GM19351 (cell line): ENCODE data around the gene PER3.

Experiments
- ATAC-seq: cut with Tn5 transposase; IDR thresholded peaks from one replicate; pipeline ENCODE4 v1.9.1; 2021; ENCODE audit warnings: mild to moderate bottlenecking, moderate library complexity; ENCODE audit not compliant: unreplicated experiment

Gene PER3

DNA sequence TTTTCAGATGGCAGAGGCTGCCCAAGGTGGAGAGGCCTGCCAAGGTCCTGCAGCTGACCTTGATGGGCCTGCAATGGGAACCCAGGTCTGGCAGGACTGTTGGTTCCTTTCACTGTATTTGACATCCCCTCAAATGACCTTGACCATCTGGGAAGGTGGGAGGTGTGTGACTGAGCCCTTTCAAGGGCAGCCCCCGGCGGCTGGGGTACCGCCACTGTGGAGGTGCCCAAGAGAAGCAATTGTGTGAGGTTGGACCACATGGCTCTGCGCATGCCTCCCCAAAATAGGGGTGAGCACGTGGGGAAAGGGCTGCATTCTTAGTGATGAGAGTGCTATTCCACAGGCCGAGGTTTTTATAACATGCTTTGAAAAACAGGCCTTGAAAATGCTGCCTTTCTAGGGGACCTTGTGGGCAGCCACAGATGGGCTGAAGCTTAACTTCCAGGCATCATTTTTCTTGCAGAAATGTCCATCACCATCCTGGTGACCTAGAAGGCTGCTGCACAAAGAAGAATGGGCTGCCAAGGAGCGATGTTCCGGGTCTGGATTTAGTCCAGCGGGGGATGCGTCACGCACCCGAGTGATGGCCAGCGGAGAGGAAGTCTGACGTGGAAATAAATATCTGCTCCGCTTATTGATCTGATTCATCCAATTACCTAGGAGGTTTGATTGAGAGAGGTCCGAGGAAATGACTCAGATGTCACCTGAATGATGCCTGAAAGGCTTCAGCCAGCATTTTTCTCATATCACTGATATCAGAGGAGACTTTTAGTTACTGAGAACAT, 85.2 kb downstream of the PER3 start:
- no peak for ATAC-seq

GRCh38 chr1:7871136-7871535, 87.0 kb downstream of the PER3 start:
- ATAC-seq, result no peak

DNA sequence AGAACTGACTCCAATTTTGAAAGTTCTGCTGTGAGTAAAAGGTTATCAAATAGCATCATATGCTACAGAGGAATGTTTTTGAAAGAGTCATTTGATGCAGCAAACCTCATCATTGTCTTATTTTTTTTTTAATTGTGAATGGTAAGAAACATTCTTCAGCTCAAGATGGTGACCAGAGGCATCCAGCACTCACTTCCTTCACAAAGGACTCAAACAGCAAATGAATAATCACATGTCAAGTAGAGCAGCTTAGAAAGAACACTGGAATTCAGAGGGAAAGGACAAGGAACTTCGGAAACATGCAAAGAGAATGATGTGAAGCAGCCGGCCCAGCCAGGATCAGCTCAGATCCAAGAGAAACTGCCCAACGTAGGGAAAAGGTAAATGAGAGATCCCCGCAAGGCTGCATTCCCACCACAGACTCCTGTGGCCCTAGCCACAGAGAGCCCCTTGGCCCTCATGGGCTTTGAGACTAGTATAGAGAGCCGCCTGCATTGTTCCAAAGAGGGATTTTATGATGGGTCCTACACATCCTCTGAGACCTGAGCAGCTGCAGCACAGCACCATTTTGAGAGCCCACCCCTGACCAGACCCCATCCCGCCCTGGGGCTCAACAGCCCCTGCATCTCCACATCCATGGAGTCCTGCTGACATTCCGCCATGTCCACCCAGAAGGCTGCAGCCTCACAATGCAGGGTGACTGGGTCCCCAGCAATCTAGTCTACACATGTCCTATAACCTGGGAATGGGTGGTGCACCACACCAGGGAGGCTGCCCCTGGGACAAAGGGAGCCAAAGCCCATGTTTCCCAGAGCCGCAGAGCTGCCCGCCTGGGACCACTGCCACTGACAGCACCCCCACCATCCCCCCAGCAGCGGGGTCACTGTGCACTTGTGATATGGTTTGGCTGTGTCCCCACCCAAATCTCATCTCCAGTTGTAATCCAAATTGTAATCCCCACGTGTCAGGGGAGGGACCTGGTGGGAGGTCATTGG, 90.0 kb downstream of the PER3 start:
- ATAC-seq, result no peak

GRCh38 chr1:7878027-7878426, 93.9 kb downstream of the PER3 start:
- no peak for ATAC-seq

GRCh38 chr1:7879228-7879627, 95.1 kb downstream of the PER3 start:
- ATAC-seq, result no peak

GRCh38 chr1:7884757-7885156, 100.7 kb downstream of the PER3 start:
- ATAC-seq, result no peak

DNA sequence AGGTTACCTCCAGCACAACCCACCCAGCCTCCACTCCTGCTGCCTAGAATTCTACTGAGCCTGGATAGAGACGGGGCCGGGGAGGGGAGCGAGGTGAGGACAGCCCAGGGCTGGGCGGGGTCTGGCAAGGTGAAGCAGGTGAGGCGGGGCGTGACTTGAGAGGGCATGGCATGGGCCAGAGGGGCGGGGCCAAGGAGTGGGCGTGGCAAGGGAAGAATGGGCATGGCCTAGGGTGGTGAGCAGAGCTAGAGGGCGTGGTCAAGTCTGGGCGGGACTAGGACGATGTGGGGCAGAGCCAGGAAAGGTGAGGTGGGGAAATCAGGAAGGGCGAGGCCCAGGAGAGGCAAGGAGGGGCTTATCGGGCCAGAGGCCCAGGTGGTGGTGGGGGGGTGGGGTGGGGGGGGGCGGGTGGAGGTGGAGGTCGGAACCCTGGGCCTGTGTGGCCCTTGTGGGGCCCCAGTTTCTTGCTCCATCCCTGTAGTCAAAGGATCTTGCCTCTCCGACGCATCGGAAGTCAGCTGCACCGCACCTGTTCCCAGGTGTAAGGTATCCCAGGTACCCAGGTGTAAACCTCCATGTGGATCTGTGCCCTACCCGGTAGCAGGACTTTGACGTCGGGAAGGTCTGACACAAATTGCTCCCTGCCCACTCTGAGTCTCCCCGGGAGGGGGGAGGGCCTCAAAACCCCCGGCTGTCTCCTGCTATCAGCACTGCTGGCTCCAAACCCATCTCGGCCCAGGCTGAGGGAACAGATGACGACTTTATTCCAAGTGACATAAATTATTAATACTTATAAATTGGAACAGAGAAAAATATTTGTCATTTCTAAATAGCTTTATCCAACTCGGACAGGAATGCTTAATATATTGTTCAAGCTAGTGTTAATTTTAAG, 101.7 kb downstream of the PER3 start:
- no peak for ATAC-seq

DNA sequence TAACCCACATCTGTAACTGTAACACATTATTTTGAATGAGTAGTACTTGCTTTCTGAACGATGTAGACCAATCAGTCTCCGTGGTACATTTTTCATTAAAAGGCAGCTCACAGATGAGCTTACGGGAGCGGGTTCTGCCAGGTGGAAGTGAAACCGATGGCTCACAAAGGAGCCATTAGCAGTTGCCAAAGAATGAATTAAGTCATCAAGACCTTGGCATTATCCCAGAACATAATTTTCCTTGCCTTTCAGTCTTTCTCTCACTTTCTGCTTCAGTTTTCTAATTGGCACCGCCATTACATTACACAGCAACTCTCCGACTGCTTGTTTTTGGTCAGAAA, 102.3 kb downstream of the PER3 start:
- no peak for ATAC-seq

- ATAC-seq, result no peak
Measured at GRCh38 chr1:7888248-7889081, 104.4 kb downstream of the PER3 start.

- no peak for ATAC-seq
Measured at GRCh38 chr1:7890853-7891252, 106.8 kb downstream of the PER3 start.

- ATAC-seq, result no peak
Measured at GRCh38 chr1:7891804-7892203, 107.7 kb downstream of the PER3 start.

DNA sequence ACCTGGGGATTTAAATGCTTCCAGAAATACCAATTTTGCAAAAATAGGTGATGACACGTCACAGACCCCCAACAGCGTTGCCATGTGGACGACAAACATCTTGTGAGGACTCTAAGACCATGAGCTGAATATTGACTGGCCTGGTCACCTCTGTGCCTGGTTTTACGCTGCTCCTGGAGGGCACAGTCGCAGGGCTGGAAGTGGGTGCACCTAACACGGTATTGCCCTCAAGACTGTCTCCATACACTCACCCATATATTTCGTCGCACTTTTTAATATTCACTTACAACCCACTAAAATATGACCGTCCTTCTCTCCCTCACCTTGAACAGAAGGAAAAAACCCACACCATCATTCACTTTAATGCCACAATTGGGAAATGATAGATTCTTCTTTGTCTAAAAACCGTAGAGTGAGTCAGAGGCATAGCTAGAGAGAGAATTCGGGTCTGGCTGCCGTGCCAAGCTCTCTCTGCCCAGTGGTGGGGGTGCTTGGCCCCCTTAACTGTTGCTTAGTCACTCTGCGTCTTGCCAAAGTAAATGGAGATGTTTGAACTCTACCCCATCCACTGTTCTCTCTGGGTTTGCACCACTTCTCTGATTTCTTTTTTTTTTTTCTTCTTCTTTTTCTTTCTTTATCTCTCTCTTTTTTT, 109.6 kb downstream of the PER3 start:
- no peak for ATAC-seq
